GM20431 (cell line): ENCODE data around the gene ZNF506.
"Not testable (repeated sequence)": the region's sequence is repeated elsewhere in the genome, so short reads cannot be mapped to it uniquely, and the experiment has no call there.

ENCODE experiments used
- in situ Hi-C: fragments of 300-500 bp; cut with MseI, MboI; formaldehyde crosslinking; loops from one replicate; pipeline ENCODE4 v1.15.0; 2020; ENCODE audit warnings: low sequenced_read_pairs; ENCODE audit not compliant: unreplicated experiment

Gene ZNF506

GRCh38 chr19:19746286-19747213 lies 75.0 kb downstream of the ZNF506 start:
- in situ Hi-C loops: no loop called here

- in situ Hi-C loops: no loop called here
Measured at GRCh38 chr19:19745496-19746285, 75.9 kb downstream of the ZNF506 start.

- in situ Hi-C loops: no loop called here
Measured at GRCh38 chr19:19744641-19745040, 76.9 kb downstream of the ZNF506 start.

GRCh38 chr19:19743921-19744320 lies 77.6 kb downstream of the ZNF506 start:
- in situ Hi-C loops: not testable (repeated sequence)

- in situ Hi-C loops: no loop called here
Measured at GRCh38 chr19:19743176-19743575, 78.4 kb downstream of the ZNF506 start.

- in situ Hi-C loops: no loop called here
Measured at GRCh38 chr19:19742773-19743172, 78.8 kb downstream of the ZNF506 start.
